K562 (cell line): Measurements from ENCODE around the gene CAAP1.

Experiments
- CTCF ChIP-seq, 3 experiments: IDR thresholded peaks in 2 of 3; conservative IDR thresholded peaks in 1 of 3; 2 replicates each; pipeline ENCODE4 v1.5.1; 2011 to 2012; ENCODE audit warnings: low read length in 3 of 3, mild to moderate bottlenecking in 3 of 3, control low read depth in 2 of 3, improper control_type of control experiment in 1 of 3, inconsistent platforms in 1 of 3, low read depth in 1 of 3, mixed read lengths in 1 of 3, moderate library complexity in 1 of 3; ENCODE audit not compliant: insufficient read depth in 2 of 3
- MED1 ChIP-seq: sonication (generic); formaldehyde crosslinking; IDR thresholded peaks from 2 replicates; pipeline ENCODE4 v1.8.1; 2023; ENCODE audit warnings: missing genetic modification reagents, borderline replicate concordance

- no peak for TF ChIP-seq MED1
- no peak for TF ChIP-seq CTCF (IDR thresholded peaks at IDR 0.05 in 2 of 3, conservative IDR thresholded peaks at IDR 0.05 in 1 of 3; ENCODE audit: insufficient read depth in 2 of 3, low read depth in 1 of 3, low read length in 3 of 3)
Measured at GRCh38 chr9:26802921-26803320, 89.7 kb downstream of the CAAP1 start.
